IPS-20b (cell line): ENCODE data around the gene TSKS.

Source experiments
- H3K27ac ChIP-seq: one replicate; pipeline ENCODE4 v1.5.1; 2013; ENCODE audit warnings: low read length
- H3K27me3 ChIP-seq: 2 replicates; pipeline ENCODE4 v1.6.1; 2013; ENCODE audit warnings: mild to moderate bottlenecking, low read length, inconsistent platforms; ENCODE audit not compliant: insufficient read depth
- H3K36me3 ChIP-seq: 2 replicates; pipeline ENCODE4 v1.6.1; 2013; ENCODE audit warnings: low read depth, mild to moderate bottlenecking, inconsistent platforms, low read length, moderate library complexity; ENCODE audit not compliant: insufficient read depth
- H3K4me1 ChIP-seq: 2 replicates; pipeline ENCODE4 v1.6.1; 2013; ENCODE audit warnings: mild to moderate bottlenecking, control low read depth, inconsistent platforms, low read length, moderate library complexity; ENCODE audit not compliant: insufficient read depth
- H3K4me3 ChIP-seq: 2 replicates; pipeline ENCODE4 v1.5.1; 2013; ENCODE audit warnings: mild to moderate bottlenecking, low read length, inconsistent platforms
- H3K9ac ChIP-seq: 2 replicates; pipeline ENCODE4 v1.6.1; 2013; ENCODE audit warnings: low read depth, mild to moderate bottlenecking, inconsistent platforms, low read length, moderate library complexity
- H3K9me3 ChIP-seq: 2 replicates; pipeline ENCODE4 v1.6.1; 2013; ENCODE audit warnings: mild to moderate bottlenecking, low read depth, low read length, inconsistent platforms; ENCODE audit not compliant: insufficient read depth

TSKS gene

GRCh38 chr19:49761625-49762311 lies 1.3 kb downstream of the TSKS start:
- Histone ChIP-seq H3K4me1 (peaks cover 3% of the 10 kb centered on the region; the same call in 1 of the 2 replicates), H3K9ac (no peak overlapping the region), H3K27me3 (no peaks in the 10 kb centered on the region; the same call in 1 of the 2 replicates), H3K27ac (no peak overlapping the region), H3K9me3 (no peaks in the 10 kb centered on the region), H3K4me3 (no peak overlapping the region), H3K36me3 (no peaks in the 10 kb centered on the region)

- Histone ChIP-seq H3K27ac (no peak overlapping the region), H3K36me3 (no peaks in the 10 kb centered on the region), H3K4me3 (no peak overlapping the region), H3K27me3 (no peaks in the 10 kb centered on the region; the same call in 1 of the 2 replicates), H3K9me3 (no peaks in the 10 kb centered on the region), H3K4me1 (peaks cover 3% of the 10 kb centered on the region; the same call in 1 of the 2 replicates), H3K9ac (no peak overlapping the region)
These were observed 1.9 kb downstream of the TSKS start for GRCh38 chr19:49761249-49761624.

- Histone ChIP-seq H3K36me3 (no peaks in the 10 kb centered on the region), H3K9ac (peak overlapping the region; percentile 37; the same call in 1 of the 2 replicates), H3K4me3 (no peak overlapping the region), H3K27ac (no peak overlapping the region), H3K9me3 (no peaks in the 10 kb centered on the region), H3K27me3 (no peaks in the 10 kb centered on the region; the same call in 1 of the 2 replicates), H3K4me1 (no peaks in the 10 kb centered on the region)
These were observed 4.8 kb downstream of the TSKS start for GRCh38 chr19:49758292-49758691.

GRCh38 chr19:49755956-49756355 lies 7.2 kb downstream of the TSKS start:
- H3K4me3 ChIP-seq, result no peak overlapping the region
- H3K4me1 ChIP-seq, result no peaks in the 10 kb centered on the region
- H3K9me3 ChIP-seq, result no peaks in the 10 kb centered on the region
- H3K27ac ChIP-seq, result no peak overlapping the region
- no peaks in the 10 kb centered on the region; the same call in 1 of the 2 replicates for H3K27me3 ChIP-seq
- no peaks in the 10 kb centered on the region for H3K36me3 ChIP-seq
- no peak overlapping the region for H3K9ac ChIP-seq

- H3K9me3 ChIP-seq, result no peaks in the 10 kb centered on the region
- no peaks in the 10 kb centered on the region for H3K4me1 ChIP-seq
- no peak overlapping the region for H3K9ac ChIP-seq
- H3K27me3 ChIP-seq, result no peaks in the 10 kb centered on the region; the same call in 1 of the 2 replicates
- H3K4me3 ChIP-seq, result no peak overlapping the region
- H3K36me3 ChIP-seq, result no peaks in the 10 kb centered on the region
- no peak overlapping the region for H3K27ac ChIP-seq
These were observed 10.4 kb downstream of the TSKS start for GRCh38 chr19:49752701-49753100.

GRCh38 chr19:49749771-49750170 lies 13.3 kb downstream of the TSKS start:
- Histone ChIP-seq H3K4me3 (no peak overlapping the region), H3K27me3 (peaks cover 4% of the 10 kb centered on the region; the same call in 1 of the 2 replicates), H3K36me3 (no peaks in the 10 kb centered on the region), H3K27ac (no peak overlapping the region), H3K4me1 (no peaks in the 10 kb centered on the region), H3K9me3 (no peaks in the 10 kb centered on the region), H3K9ac (no peak overlapping the region)

GRCh38 chr19:49749055-49749716 lies 13.9 kb downstream of the TSKS start:
- Histone ChIP-seq H3K4me3 (no peak overlapping the region), H3K27ac (no peak overlapping the region)

GRCh38 chr19:49746206-49746958 lies 16.7 kb downstream of the TSKS start:
- H3K4me1 ChIP-seq, result no peaks in the 10 kb centered on the region
- no peak overlapping the region for H3K27ac ChIP-seq
- H3K9me3 ChIP-seq, result no peaks in the 10 kb centered on the region
- H3K27me3 ChIP-seq, result peaks cover 4% of the 10 kb centered on the region; the same call in 1 of the 2 replicates
- H3K36me3 ChIP-seq, result no peaks in the 10 kb centered on the region
- no peak overlapping the region for H3K4me3 ChIP-seq
- H3K9ac ChIP-seq, result no peak overlapping the region

More at GRCh38 chr19:49749055-49749716, 13.9 kb downstream of the TSKS start:
- peaks cover 4% of the 10 kb centered on the region; the same call in 1 of the 2 replicates for H3K27me3 ChIP-seq
- H3K36me3 ChIP-seq, result no peaks in the 10 kb centered on the region
- no peaks in the 10 kb centered on the region for H3K9me3 ChIP-seq
- H3K4me1 ChIP-seq, result no peaks in the 10 kb centered on the region
- no peak overlapping the region for H3K9ac ChIP-seq

- Histone ChIP-seq H3K27ac (no peak overlapping the region), H3K9ac (no peak overlapping the region), H3K36me3 (no peaks in the 10 kb centered on the region)
These were observed 18.1 kb downstream of the TSKS start for GRCh38 chr19:49744946-49745381.

GRCh38 chr19:49741210-49741844 lies 21.8 kb downstream of the TSKS start:
- Histone ChIP-seq H3K4me1 (no peaks in the 10 kb centered on the region), H3K9ac (no peak overlapping the region), H3K36me3 (no peaks in the 10 kb centered on the region), H3K27me3 (no peaks in the 10 kb centered on the region), H3K4me3 (no peak overlapping the region), H3K9me3 (no peaks in the 10 kb centered on the region), H3K27ac (no peak overlapping the region)

More at GRCh38 chr19:49744946-49745381, 18.1 kb downstream of the TSKS start:
- H3K27me3 ChIP-seq, result peaks cover 4% of the 10 kb centered on the region; the same call in 1 of the 2 replicates
- no peak overlapping the region for H3K4me3 ChIP-seq
- H3K9me3 ChIP-seq, result no peaks in the 10 kb centered on the region
- no peaks in the 10 kb centered on the region for H3K4me1 ChIP-seq

GRCh38 chr19:49739933-49740332 lies 23.2 kb downstream of the TSKS start:
- H3K4me1 ChIP-seq, result no peaks in the 10 kb centered on the region
- no peaks in the 10 kb centered on the region for H3K36me3 ChIP-seq
- no peak overlapping the region for H3K4me3 ChIP-seq
- no peaks in the 10 kb centered on the region for H3K9me3 ChIP-seq
- H3K27ac ChIP-seq, result no peak overlapping the region
- H3K27me3 ChIP-seq, result no peaks in the 10 kb centered on the region
- no peak overlapping the region for H3K9ac ChIP-seq
